ENCODE results near the gene TRIO. TPM values are rescaled to one million over a fixed set of nuclear protein-coding genes. Genes with fewer than 3 reads are reported as not detected.

Gene TRIO
- total RNA-seq, 1 experiment from 2014 or later, result 136 TPM

GRCh38 chr5:14410068-14410393, 266.9 kb downstream of the TRIO start:
- TF ChIP-seq CTCF (IDR thresholded peaks at IDR 0.05; ENCODE audit: unreplicated experiment), result no peak
- CTCF ChIA-PET, result interaction anchor here (1.4 kb wide), 1 partner anchor 10 kb away, joined by 3 read pairs; no protein-coding TSS in a partner anchor
- no peak for DNase-seq (ENCODE audit: unreplicated experiment)
- Mint-ChIP-seq H3K9me3 (ENCODE audit: unreplicated experiment) (no peaks in the 10 kb centered on the region), H3K27me3 (ENCODE audit: insufficient read depth, unreplicated experiment) (no peaks in the 10 kb centered on the region), H3K36me3 (ENCODE audit: insufficient read depth, unreplicated experiment) (peaks cover 71% of the 10 kb centered on the region), H3K27ac (ENCODE audit: low read depth, unreplicated experiment) (no peak overlapping the region), H3K4me3 (ENCODE audit: unreplicated experiment) (no peak overlapping the region), H3K4me1 (ENCODE audit: insufficient read depth, unreplicated experiment) (peaks cover 4% of the 10 kb centered on the region)
- intact Hi-C loops (cut with micrococcal nuclease), result no loop called here
- BruUV-seq (replicated peaks), result no TSS peak
- POLR2A ChIA-PET, result no interaction called here

DNA sequence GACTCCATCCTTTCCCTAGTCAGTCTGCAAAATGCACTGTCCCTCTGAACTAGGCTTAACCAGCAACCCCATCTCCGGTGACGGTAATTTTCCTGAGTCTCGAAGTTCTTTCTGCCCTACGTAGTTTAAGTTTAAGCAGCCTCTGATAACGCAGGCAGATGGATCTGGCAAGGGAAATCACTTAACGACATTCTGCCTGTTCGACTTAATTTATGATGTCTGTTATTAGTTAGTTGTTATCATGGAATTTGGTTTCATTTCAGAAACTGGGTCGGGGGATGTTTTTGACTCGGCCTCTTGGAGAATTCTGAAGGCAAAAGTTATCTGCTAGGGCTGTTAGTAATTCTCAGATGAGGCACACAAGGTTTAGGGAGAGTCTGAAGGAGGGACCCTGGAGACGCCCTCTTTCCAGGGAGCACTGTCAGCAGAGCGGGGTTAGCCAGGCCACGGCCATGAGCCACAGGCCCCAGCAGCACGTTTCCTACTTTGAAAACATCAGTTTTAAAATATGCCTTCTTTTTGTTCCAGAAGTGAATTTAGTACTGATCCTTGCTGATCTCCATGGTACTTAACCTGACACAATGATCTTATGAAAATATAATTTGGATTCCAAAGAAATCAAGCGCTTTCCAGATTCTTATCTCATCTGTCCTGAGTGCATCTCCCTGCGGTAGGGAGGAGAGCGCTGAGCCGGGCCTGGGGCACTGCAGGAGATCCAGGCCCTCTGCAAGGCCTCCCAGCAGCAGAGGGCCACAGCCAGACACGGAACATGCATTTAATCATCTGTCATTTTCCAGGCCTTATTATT, 267.5 kb downstream of the TRIO start:
- Mint-ChIP-seq H3K27ac (ENCODE audit: low read depth, unreplicated experiment) (no peak overlapping the region), H3K27me3 (ENCODE audit: insufficient read depth, unreplicated experiment) (no peaks in the 10 kb centered on the region), H3K9me3 (ENCODE audit: unreplicated experiment) (no peaks in the 10 kb centered on the region), H3K4me1 (ENCODE audit: insufficient read depth, unreplicated experiment) (no peaks in the 10 kb centered on the region), H3K4me3 (ENCODE audit: unreplicated experiment) (no peak overlapping the region), H3K36me3 (ENCODE audit: insufficient read depth, unreplicated experiment) (peaks cover 75% of the 10 kb centered on the region)
- TF ChIP-seq CTCF (IDR thresholded peaks at IDR 0.05; ENCODE audit: unreplicated experiment), result no peak
- intact Hi-C loops (cut with micrococcal nuclease), result no loop called here
- DNase-seq (ENCODE audit: unreplicated experiment), result no peak
- ChIA-PET CTCF (interaction anchor here (0.6 to 3.6 kb wide), 3 partner anchors 12 to 238 kb away, joined by 3 to 17 read pairs (median 6); no protein-coding TSS in a partner anchor), POLR2A (interaction anchor here (0.8 kb wide), 1 partner anchor 19 kb away, joined by 3 read pairs; no protein-coding TSS in a partner anchor)
- BruUV-seq (replicated peaks), result no TSS peak

DNA sequence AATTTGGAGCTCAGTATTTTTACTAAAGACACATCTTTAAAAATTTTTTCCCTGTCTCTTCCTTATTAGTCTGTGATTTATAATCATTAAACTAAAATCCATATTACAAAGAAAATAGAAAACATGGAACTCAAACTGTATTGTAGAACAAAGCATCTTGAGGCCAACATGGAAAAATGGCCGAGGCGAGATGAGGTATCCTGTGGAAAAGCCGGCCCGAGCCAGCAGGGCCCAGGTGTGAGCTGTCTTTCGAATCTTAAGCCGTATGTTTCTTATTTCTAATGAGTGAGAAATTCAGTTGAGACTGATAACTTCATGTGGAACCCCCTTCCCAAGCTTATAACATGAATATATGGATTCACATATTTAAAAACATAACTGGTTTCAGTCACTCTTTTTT, 268.1 kb downstream of the TRIO start:
- Mint-ChIP-seq H3K4me3 (ENCODE audit: unreplicated experiment) (no peak overlapping the region), H3K27me3 (ENCODE audit: insufficient read depth, unreplicated experiment) (no peaks in the 10 kb centered on the region), H3K36me3 (ENCODE audit: insufficient read depth, unreplicated experiment) (peaks cover 77% of the 10 kb centered on the region), H3K4me1 (ENCODE audit: insufficient read depth, unreplicated experiment) (no peaks in the 10 kb centered on the region), H3K9me3 (ENCODE audit: unreplicated experiment) (no peaks in the 10 kb centered on the region), H3K27ac (ENCODE audit: low read depth, unreplicated experiment) (no peak overlapping the region)
- no peak for DNase-seq (ENCODE audit: unreplicated experiment)
- ChIA-PET CTCF (interaction anchor here (0.6 to 3.6 kb wide), 4 partner anchors 12 to 237 kb away, joined by 3 to 17 read pairs (median 4); no protein-coding TSS in a partner anchor), POLR2A (interaction anchor here (0.8 kb wide), 1 partner anchor 20 kb away, joined by 3 read pairs; no protein-coding TSS in a partner anchor)
- BruUV-seq (replicated peaks), result no TSS peak
- TF ChIP-seq CTCF (IDR thresholded peaks at IDR 0.05; ENCODE audit: unreplicated experiment), result no peak
- intact Hi-C loops (cut with micrococcal nuclease), result no loop called here

DNA sequence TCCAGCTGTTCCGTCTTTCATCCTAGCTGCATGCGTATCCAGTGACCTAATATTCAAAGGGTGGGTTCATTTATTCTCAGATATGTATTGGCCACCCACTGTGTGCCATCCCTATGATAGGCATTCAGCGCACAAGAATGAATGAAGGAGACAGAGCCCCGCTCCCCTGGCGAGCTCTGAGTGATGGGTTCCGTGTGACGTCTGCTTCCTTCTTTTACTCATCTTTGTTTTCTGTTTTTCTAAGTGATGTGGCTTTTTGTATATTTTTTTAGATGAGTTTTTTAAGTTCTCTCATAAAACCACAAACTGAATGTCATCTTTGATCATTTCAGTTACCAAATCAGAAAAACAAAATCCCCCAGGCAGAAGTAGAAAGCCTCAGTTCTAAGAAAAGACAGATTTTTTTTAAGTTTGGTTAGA, 270.2 kb downstream of the TRIO start:
- intact Hi-C loops (cut with micrococcal nuclease), result no loop called here
- ChIA-PET POLR2A (no interaction called here), CTCF (interaction anchor here (1.4 to 3.6 kb wide), 2 partner anchors 14 to 235 kb away, joined by 5 to 17 read pairs; no protein-coding TSS in a partner anchor)
- no peak for DNase-seq (ENCODE audit: unreplicated experiment)
- Mint-ChIP-seq H3K27me3 (ENCODE audit: insufficient read depth, unreplicated experiment) (no peaks in the 10 kb centered on the region), H3K9me3 (ENCODE audit: unreplicated experiment) (no peaks in the 10 kb centered on the region), H3K4me3 (ENCODE audit: unreplicated experiment) (no peak overlapping the region), H3K4me1 (ENCODE audit: insufficient read depth, unreplicated experiment) (no peaks in the 10 kb centered on the region), H3K36me3 (ENCODE audit: insufficient read depth, unreplicated experiment) (peaks cover 83% of the 10 kb centered on the region), H3K27ac (ENCODE audit: low read depth, unreplicated experiment) (no peak overlapping the region)
- no peak for TF ChIP-seq CTCF (IDR thresholded peaks at IDR 0.05; ENCODE audit: unreplicated experiment)
- BruUV-seq (replicated peaks), result no TSS peak

Measured in MCF 10A (cell line).